Spleen (tissue), 11 donors: ENCODE results near the gene FGF14. TPM values are rescaled to one million over a fixed set of nuclear protein-coding genes. Genes with fewer than 3 reads are reported as not detected.

ENCODE experiments used
- DNase-seq: peaks from one replicate; pipeline ENCODE4 v3.0.0-alpha.2; 2020
- H3K27ac ChIP-seq, 8 donors: fragments of 200-600 bp; sonication (generic) in 7 of 8; 1 replicate in 4 of 8; 2 replicates in 4 of 8; pipeline versions ENCODE4 v1.5.0 to v1.8.0; 2016 to 2021; ENCODE audit warnings: inconsistent platforms in 4 of 8, mild to moderate bottlenecking in 4 of 8, moderate library complexity in 1 of 8
- H3K27me3 ChIP-seq, 7 donors: fragments of 200-600 bp; sonication (generic) in 6 of 7; replicated peaks in 1 of 7; 1 replicate in 4 of 7; 2 replicates in 3 of 7; pipeline versions ENCODE4 v1.5.0 to v1.8.0; 2016 to 2021; ENCODE audit warnings: inconsistent platforms in 3 of 7, mild to moderate bottlenecking in 1 of 7
- H3K36me3 ChIP-seq, 6 donors: fragments of 200-600 bp; sonication (generic) in 5 of 6; 1 replicate in 4 of 6; 2 replicates in 2 of 6; pipeline versions ENCODE4 v1.5.0 to v1.8.0; 2016 to 2021; ENCODE audit warnings: inconsistent platforms in 2 of 6
- H3K4me1 ChIP-seq, 6 donors: fragments of 200-600 bp; sonication (generic) in 5 of 6; 1 replicate in 3 of 6; 2 replicates in 3 of 6; pipeline versions ENCODE4 v1.5.0 to v1.8.0; 2016 to 2021; ENCODE audit warnings: inconsistent platforms in 3 of 6
- H3K4me3 ChIP-seq, 8 donors: fragments of 200-600 bp; sonication (generic) in 7 of 8; 1 replicate in 4 of 8; 2 replicates in 4 of 8; pipeline versions ENCODE4 v1.5.0 to v1.8.0; 2016 to 2021; ENCODE audit warnings: inconsistent platforms in 4 of 8, mild to moderate bottlenecking in 4 of 8, moderate library complexity in 2 of 8
- H3K9me3 ChIP-seq, 8 donors: fragments of 200-600 bp; sonication (generic) in 7 of 8; 1 replicate in 4 of 8; 2 replicates in 4 of 8; pipeline versions ENCODE4 v1.5.0 to v1.8.0; 2016 to 2021; ENCODE audit warnings: inconsistent platforms in 4 of 8
- POLR2A ChIP-seq, 3 donors: fragments of 450-650 bp; IDR thresholded peaks; one replicate each; pipeline ENCODE4 v1.5.1; 2017; ENCODE audit warnings: antibody characterized with exemption in 3 of 3, mild to moderate bottlenecking in 1 of 3
- POLR2AphosphoS5 ChIP-seq, 3 donors: sonication (generic); formaldehyde crosslinking; IDR thresholded peaks; one replicate each; pipeline ENCODE4 v1.5.1; 2017; ENCODE audit warnings: antibody characterized with exemption in 3 of 3
- WGBS, 5 donors: extraction: QIAGEN DNeasy Blood & Tissue Kit in 3 of 5; methylation state at CpG; one replicate each; pipeline versions ENCODE4 v1.1.5 to v1.1.7; 2013 to 2018; 5-methylcytosine and 5-hydroxymethylcytosine counted together
- intact Hi-C: fragments of 100-400 bp; cut with DNase I; formaldehyde crosslinking; loops from one replicate; pipeline ENCODE4 v1.15.0; 2023; ENCODE audit warnings: low total_unique reads
- polyA plus RNA-seq, 3 donors: library from polyadenylated mRNA; stranded (reverse); fragments of 200-250 nt; gene quantifications; one replicate each; pipeline ENCODE4 v1.2.1, GENCODE V29; 2013
- total RNA-seq, 7 donors: library from RNA; depleted of rRNA in 3 of 7; stranded (reverse); fragments of >200 nt in 3 of 7; fragmentation: NEBNext Ultra II Directional in 4 of 7; extraction: Animal tissue kit (Norgen Biotek cat#: 25700) in 4 of 7; gene quantifications; one replicate each; pipeline versions ENCODE4 v1.1.0 to v1.2.1, GENCODE V29; 2016 to 2021
- TF ChIP-seq, protein P1 (sequence below), 11 experiments: fragments of 200-600 bp in 7 of 11; fragments of 450-650 bp in 4 of 11; sonication (generic) in 4 of 11; IDR thresholded peaks in 8 of 11; conservative IDR thresholded peaks in 3 of 11; 1 replicate in 7 of 11; 2 replicates in 4 of 11; pipeline versions ENCODE4 v1.4.0 to v1.8.0; 2016 to 2021; ENCODE audit warnings: antibody characterized with exemption in 11 of 11, inconsistent platforms in 4 of 11, mild to moderate bottlenecking in 1 of 11
- donor health status: healthy with polysubstance abuse.
- donor health status: DM: no; HTN: no; CAD: no; lungs with moderate emphysema.
- donor health status: DM: no; HTN: no; CAD: no.
- donor health status: Bipolar disorder and iron deficiency.
- donor health status: healthy.
- donor health status: DM: no; HTN: no; CAD: no.
- donor health status: DM: yes; HTN: yes; CAD: no.

Gene FGF14
- total and polyA plus RNA-seq, 10 donors: 0.03 to 1.1 (median 0.05) TPM; not detected in 3

DNA sequence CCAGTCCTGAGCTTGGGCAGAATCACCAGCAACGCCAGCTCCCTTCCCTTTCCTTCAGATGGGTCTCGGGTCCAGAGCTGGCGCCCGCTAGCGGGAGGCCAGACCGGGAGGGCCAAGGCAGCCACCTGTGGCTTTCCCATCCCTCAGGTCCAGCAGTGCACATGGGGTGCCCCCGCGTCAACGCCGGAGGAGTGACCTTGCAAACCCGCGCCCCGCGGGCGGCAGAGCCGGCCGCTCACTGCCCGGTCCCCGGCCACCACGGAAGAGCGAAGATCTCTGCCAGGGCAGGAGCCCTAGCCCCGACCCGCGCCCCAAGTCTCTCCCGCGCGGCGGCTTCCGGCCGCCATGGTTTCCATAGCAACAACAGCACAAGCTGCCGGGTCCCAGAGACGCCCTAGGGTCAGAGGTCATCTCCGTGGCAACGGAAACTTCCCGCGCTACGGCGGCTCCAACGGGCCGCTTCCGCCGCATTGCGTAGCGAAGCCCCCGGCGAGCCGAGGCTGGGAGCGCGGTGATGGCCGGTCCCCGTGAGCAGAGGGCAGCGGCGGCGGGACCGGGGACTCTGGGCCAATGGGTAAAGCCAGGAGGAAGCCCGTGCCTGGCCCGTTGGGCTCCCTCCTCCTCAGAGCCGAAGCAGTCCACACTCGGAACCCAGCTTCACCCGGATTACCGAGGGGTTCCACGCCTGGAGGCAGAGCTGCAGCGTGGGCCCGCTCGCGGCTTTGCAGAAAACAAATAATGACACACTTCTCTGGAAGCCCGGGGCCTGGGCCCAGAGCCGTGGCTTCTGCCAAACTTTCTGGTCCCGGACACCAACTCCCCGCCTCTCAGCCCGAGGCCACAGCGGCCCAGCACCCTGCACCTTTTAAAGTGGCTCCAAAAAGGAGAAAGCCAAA lies 7.4 kb downstream of the FGF14 start:
- WGBS, 5 donors: 1 to 10% (median 2%) methylated on average over 14 to 72 of the region's 72 CpGs
- H3K4me3 ChIP-seq: peak overlapping the region; percentile 65 to 95 (median 86)
- H3K4me1 ChIP-seq: peaks cover 0 to 18% (median 15%) of the 10 kb centered on the region in 6 donors
- peak; percentile 85 to 91 (median 90) for TF ChIP-seq POLR2AphosphoS5 (IDR thresholded peaks at IDR 0.05)
- TF ChIP-seq, protein P1, sequence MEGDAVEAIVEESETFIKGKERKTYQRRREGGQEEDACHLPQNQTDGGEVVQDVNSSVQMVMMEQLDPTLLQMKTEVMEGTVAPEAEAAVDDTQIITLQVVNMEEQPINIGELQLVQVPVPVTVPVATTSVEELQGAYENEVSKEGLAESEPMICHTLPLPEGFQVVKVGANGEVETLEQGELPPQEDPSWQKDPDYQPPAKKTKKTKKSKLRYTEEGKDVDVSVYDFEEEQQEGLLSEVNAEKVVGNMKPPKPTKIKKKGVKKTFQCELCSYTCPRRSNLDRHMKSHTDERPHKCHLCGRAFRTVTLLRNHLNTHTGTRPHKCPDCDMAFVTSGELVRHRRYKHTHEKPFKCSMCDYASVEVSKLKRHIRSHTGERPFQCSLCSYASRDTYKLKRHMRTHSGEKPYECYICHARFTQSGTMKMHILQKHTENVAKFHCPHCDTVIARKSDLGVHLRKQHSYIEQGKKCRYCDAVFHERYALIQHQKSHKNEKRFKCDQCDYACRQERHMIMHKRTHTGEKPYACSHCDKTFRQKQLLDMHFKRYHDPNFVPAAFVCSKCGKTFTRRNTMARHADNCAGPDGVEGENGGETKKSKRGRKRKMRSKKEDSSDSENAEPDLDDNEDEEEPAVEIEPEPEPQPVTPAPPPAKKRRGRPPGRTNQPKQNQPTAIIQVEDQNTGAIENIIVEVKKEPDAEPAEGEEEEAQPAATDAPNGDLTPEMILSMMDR (IDR thresholded peaks at IDR 0.05 in 8 of 11, conservative IDR thresholded peaks at IDR 0.05 in 3 of 11): no peak
- peak; percentile 96 for DNase-seq
- no peaks in the 10 kb centered on the region for H3K36me3 ChIP-seq
- intact Hi-C loops: no loop called here
- peaks cover 0 to 13% (median 0%) of the 10 kb centered on the region in 7 donors for H3K27me3 ChIP-seq
- no peaks in the 10 kb centered on the region for H3K9me3 ChIP-seq
- H3K27ac ChIP-seq: peak overlapping the region in 7 of 8 donors; percentile 41 to 77 (median 67)

DNA sequence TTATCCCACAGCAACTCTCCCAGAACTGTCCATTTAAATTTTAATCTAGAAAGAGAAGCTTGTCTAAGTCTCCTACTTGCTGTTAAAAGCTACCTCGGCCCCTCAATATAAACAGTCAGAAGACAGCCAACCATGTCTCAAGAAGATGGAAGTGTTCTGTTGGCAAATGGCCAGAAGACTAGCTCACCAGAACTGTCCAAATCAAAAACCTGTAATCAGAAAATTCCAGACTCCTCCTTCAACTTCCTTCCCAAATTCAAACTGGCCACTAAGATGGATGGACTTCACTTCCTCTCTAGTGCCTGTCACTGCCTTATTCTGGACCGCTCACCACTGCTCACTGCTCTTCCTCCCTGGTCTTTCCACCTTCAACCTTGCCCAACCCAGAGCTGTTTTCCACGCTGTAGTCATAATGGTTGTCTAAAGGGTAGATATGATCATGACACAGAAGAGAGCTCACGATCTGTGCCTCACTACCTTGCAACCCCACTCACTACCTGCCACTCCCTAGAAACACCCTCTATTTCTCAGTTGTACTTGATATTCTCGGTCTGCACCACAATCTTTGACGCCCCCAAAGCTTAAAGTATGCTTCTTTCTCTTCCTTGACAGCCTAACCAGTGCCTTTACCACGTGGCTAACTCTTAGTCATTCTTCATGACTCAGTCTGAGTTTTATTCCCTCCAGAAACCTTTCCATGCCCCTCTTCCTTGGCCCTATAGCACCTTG lies 9.2 kb downstream of the FGF14 start:
- no peaks in the 10 kb centered on the region for H3K36me3 ChIP-seq
- whole genome bisulfite sequencing, 5 donors: 79 to 81% (median 79%) methylated on average over 7 of the region's 7 CpGs
- H3K4me1 ChIP-seq: peaks cover 0 to 17% (median 15%) of the 10 kb centered on the region in 6 donors
- TF ChIP-seq, protein P1 (IDR thresholded peaks at IDR 0.05 in 8 of 11, conservative IDR thresholded peaks at IDR 0.05 in 3 of 11): no peak
- TF ChIP-seq POLR2A (IDR thresholded peaks at IDR 0.05): no peak
- TF ChIP-seq POLR2AphosphoS5 (IDR thresholded peaks at IDR 0.05): no peak
- H3K4me3 ChIP-seq: no peak overlapping the region
- H3K9me3 ChIP-seq: no peaks in the 10 kb centered on the region
- DNase-seq: no peak
- H3K27ac ChIP-seq: no peak overlapping the region
- H3K27me3 ChIP-seq: no peaks in the 10 kb centered on the region
- intact Hi-C loops: no loop called here

DNA sequence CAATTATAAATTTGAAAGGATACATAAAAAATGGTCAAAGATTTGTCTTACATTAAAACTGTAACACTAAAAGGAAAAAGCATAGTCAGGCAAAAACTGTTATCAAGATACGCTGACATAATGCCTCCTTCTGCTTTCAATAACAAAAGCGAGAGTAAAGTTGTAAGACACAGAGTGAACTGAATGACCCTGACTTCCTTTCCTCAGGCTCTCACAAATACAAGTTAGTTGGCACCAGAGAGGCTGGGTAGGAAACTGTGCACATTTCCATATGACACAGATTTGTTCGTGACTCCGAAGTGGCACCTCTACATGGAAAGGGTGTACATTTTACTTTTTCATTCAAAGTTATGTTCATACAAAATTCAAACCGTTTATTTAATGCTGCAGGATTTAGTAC lies 15.4 kb downstream of the FGF14 start:
- Histone ChIP-seq H3K36me3 (no peaks in the 10 kb centered on the region), H3K27ac (no peak overlapping the region), H3K4me3 (no peak overlapping the region), H3K27me3 (no peaks in the 10 kb centered on the region), H3K9me3 (no peaks in the 10 kb centered on the region), H3K4me1 (no peaks in the 10 kb centered on the region)
- TF ChIP-seq POLR2A (IDR thresholded peaks at IDR 0.05) (no peak), POLR2AphosphoS5 (IDR thresholded peaks at IDR 0.05) (no peak)
- TF ChIP-seq, protein P1 (IDR thresholded peaks at IDR 0.05 in 8 of 11, conservative IDR thresholded peaks at IDR 0.05 in 3 of 11): no peak
- intact Hi-C loops: no loop called here
- WGBS, 5 donors: 60 to 70% (median 63%) methylated on average over 5 of the region's 5 CpGs
- no peak for DNase-seq

DNA sequence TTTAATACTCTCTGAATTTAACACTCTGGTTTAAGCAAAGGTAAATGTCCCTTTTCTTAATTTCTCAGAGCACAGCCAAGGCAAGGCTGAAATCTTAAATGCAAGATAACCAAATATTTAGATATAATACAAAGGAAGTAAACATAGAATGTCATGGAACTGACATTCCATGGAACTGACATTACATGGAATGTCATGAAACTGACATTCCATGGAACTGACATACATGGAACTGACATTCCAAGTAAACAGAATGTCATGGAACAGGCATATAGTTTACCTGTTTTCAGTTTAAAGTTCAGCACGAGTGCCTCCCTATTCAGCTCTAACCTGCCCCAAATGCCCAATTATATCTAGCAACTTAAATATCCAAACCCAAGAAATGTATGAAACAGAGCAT lies 21.8 kb downstream of the FGF14 start:
- WGBS, 5 donors: 68 to 82% (median 71%) methylated on average over 1 of the region's 1 CpG
- intact Hi-C loops: no loop called here
- DNase-seq: no peak
- no peaks in the 10 kb centered on the region for H3K4me1 ChIP-seq
- H3K4me3 ChIP-seq: no peak overlapping the region
- H3K36me3 ChIP-seq: no peaks in the 10 kb centered on the region
- H3K27ac ChIP-seq: no peak overlapping the region
- no peaks in the 10 kb centered on the region for H3K27me3 ChIP-seq
- no peaks in the 10 kb centered on the region for H3K9me3 ChIP-seq
- TF ChIP-seq POLR2AphosphoS5 (IDR thresholded peaks at IDR 0.05): no peak
- TF ChIP-seq, protein P1 (IDR thresholded peaks at IDR 0.05 in 8 of 11, conservative IDR thresholded peaks at IDR 0.05 in 3 of 11): no peak
- TF ChIP-seq POLR2A (IDR thresholded peaks at IDR 0.05): no peak
